B cell (primary cell): ENCODE measurements around the gene CMTM5. TPM values are rescaled to one million over a fixed set of nuclear protein-coding genes. Genes with fewer than 3 reads are reported as not detected.

Source experiments
- ATAC-seq: fragments of 200-7000 bp; cut with Tn5 transposase; one replicate; pipeline ENCODE4 v1.10.0; 2021; ENCODE audit warnings: low read depth, mild to moderate bottlenecking, moderate number of reproducible peaks, moderate library complexity
- CTCF ChIA-PET: fragments of 350-600 bp; sonication (Branson Sonifier 250); formaldehyde crosslinking; loops from one replicate; lab custom pipeline; 2021; ENCODE audit warnings: antibody characterized with exemption, inconsistent platforms; lab: Charles Lee
- POLR2A ChIA-PET: fragments of 350-600 bp; sonication (Branson Sonifier 250); formaldehyde crosslinking; loops from one replicate; lab custom pipeline; 2021; ENCODE audit warnings: antibody characterized with exemption; lab: Charles Lee
- DNase-seq: peaks from one replicate; pipeline ENCODE4 v3.0.0; 2013
- H2AFZ ChIP-seq: 2 replicates; pipeline ENCODE4 v1.6.1; 2012; ENCODE audit warnings: mild to moderate bottlenecking, low read depth, low read length; ENCODE audit not compliant: insufficient read depth, poor library complexity, severe bottlenecking
- H3K27ac ChIP-seq, 2 donors: 1 replicate in 1 of 2; 2 replicates in 1 of 2; pipeline ENCODE4 v1.5.1; 2012 to 2013; ENCODE audit warnings: low read length in 2 of 2, mild to moderate bottlenecking in 2 of 2, moderate library complexity in 1 of 2
- H3K27me3 ChIP-seq, 4 experiments: fragments of 200-600 bp in 1 of 4; sonication (generic) in 1 of 4; replicated peaks in 1 of 4; 1 replicate in 2 of 4; 2 replicates in 2 of 4; pipeline versions ENCODE4 v1.6.1 to v1.7.0; 2013 to 2016; ENCODE audit warnings: low read length in 3 of 4, mild to moderate bottlenecking in 2 of 4, mixed read lengths in 1 of 4, moderate library complexity in 1 of 4; ENCODE audit not compliant: insufficient read depth in 4 of 4, control insufficient read depth in 3 of 4; ENCODE audit errors: control extremely low read depth in 1 of 4
- H3K36me3 ChIP-seq, 2 experiments: replicated peaks in 1 of 2; 1 replicate in 1 of 2; 2 replicates in 1 of 2; pipeline versions ENCODE4 v1.6.1 to v1.7.1; 2013; ENCODE audit warnings: low read length in 1 of 2; ENCODE audit not compliant: insufficient read depth in 2 of 2, control insufficient read depth in 1 of 2; ENCODE audit errors: control extremely low read depth in 1 of 2, extremely low read depth in 1 of 2
- H3K4me1 ChIP-seq, 2 donors: fragments of 200-600 bp in 1 of 2; sonication (generic) in 1 of 2; 1 replicate in 1 of 2; 2 replicates in 1 of 2; pipeline versions ENCODE4 v1.5.1 to v1.6.1; 2013 to 2017; ENCODE audit warnings: low read length in 2 of 2; ENCODE audit not compliant: control insufficient read depth in 2 of 2, insufficient read depth in 2 of 2
- H3K4me2 ChIP-seq: replicated peaks from 2 replicates; pipeline ENCODE3; 2012; ENCODE audit warnings: mild to moderate bottlenecking, low read depth, low read length; ENCODE audit not compliant: poor library complexity, severe bottlenecking
- H3K4me3 ChIP-seq, 5 experiments: fragments of 200-600 bp in 1 of 5; sonication (generic) in 1 of 5; 1 replicate in 3 of 5; 2 replicates in 2 of 5; pipeline versions ENCODE4 v1.5.1 to v1.7.0; 2011 to 2016; ENCODE audit warnings: low read length in 4 of 5, mild to moderate bottlenecking in 4 of 5, low read depth in 2 of 5, control low read depth in 1 of 5, moderate library complexity in 1 of 5; ENCODE audit not compliant: insufficient read depth in 1 of 5; ENCODE audit errors: control extremely low read depth in 1 of 5, extremely low read depth in 1 of 5
- H3K79me2 ChIP-seq: fragments of 200-600 bp; sonication (generic); one replicate; pipeline ENCODE4 v1.6.0; 2016; ENCODE audit warnings: low read length; ENCODE audit not compliant: control insufficient read depth, insufficient read depth
- H3K9ac ChIP-seq: fragments of 200-600 bp; sonication (generic); 2 replicates; pipeline ENCODE4 v1.6.1; 2017; ENCODE audit warnings: mild to moderate bottlenecking, low read length, moderate library complexity
- H3K9me3 ChIP-seq, 3 donors: one replicate each; pipeline versions ENCODE4 v1.6.1 to v1.7.1; 2013; ENCODE audit warnings: low read length in 2 of 3; ENCODE audit not compliant: control insufficient read depth in 2 of 3, insufficient read depth in 1 of 3; ENCODE audit errors: control extremely low read depth in 1 of 3
- H4K20me1 ChIP-seq: 2 replicates; pipeline ENCODE4 v1.6.0; 2012; ENCODE audit warnings: mild to moderate bottlenecking, low read length; ENCODE audit not compliant: insufficient read depth, control insufficient read depth, poor library complexity, severe bottlenecking
- H3K27ac Mint-ChIP-seq: one replicate; pipeline ENCODE4 v1.8.0; 2021; ENCODE audit warnings: mixed read lengths
- H3K27me3 Mint-ChIP-seq: one replicate; pipeline ENCODE4 v1.8.0; 2021; ENCODE audit warnings: mixed read lengths
- H3K4me1 Mint-ChIP-seq: one replicate; pipeline ENCODE4 v1.8.0; 2021; ENCODE audit warnings: mixed read lengths
- H3K4me3 Mint-ChIP-seq: one replicate; pipeline ENCODE4 v1.8.0; 2021; ENCODE audit warnings: mixed read lengths
- H3K9me3 Mint-ChIP-seq: one replicate; pipeline ENCODE4 v1.8.0; 2022; ENCODE audit warnings: mixed read lengths; ENCODE audit not compliant: insufficient read depth
- CTCF ChIP-seq: fragments of 200-600 bp; IDR thresholded peaks from one replicate; pipeline ENCODE4 v1.8.0; 2022; ENCODE audit warnings: antibody characterized with exemption, mild to moderate bottlenecking
- EZH2 ChIP-seq: IDR thresholded peaks from 2 replicates; pipeline ENCODE4 v1.6.1; 2012; ENCODE audit warnings: borderline replicate concordance, low read depth, mild to moderate bottlenecking, moderate library complexity, low read length; ENCODE audit not compliant: insufficient read depth, poor library complexity, severe bottlenecking
- WGBS: methylation state at CpG from one replicate; pipeline ENCODE4 v1.1.5; 2013; ENCODE audit warnings: missing lambda C conversion rate; ENCODE audit not compliant: insufficient coverage; 5-methylcytosine and 5-hydroxymethylcytosine counted together
- intact Hi-C: fragments of 100-400 bp; cut with micrococcal nuclease; formaldehyde crosslinking; loops from one replicate; pipeline ENCODE4 v1.10.0; 2022
- polyA plus RNA-seq: library from polyadenylated mRNA; depleted of rRNA; stranded (reverse); fragments of >200 nt; gene quantifications from 2 replicates; pipeline ENCODE4 v1.2.3, GENCODE V29; 2012
- total RNA-seq, 2 donors: library from RNA; stranded (reverse); fragments of 120-200 nt in 1 of 2; gene quantifications; 1 replicate in 1 of 2; 2 replicates in 1 of 2; pipeline versions ENCODE4 v1.2.3 to v1.2.4, GENCODE V29; 2013 to 2022

CMTM5 gene
- total and polyA plus RNA-seq, 2 donors (not counting 1 experiment from before 2014, with no cell fraction given), result 0.18 TPM; not detected in 1

DNA sequence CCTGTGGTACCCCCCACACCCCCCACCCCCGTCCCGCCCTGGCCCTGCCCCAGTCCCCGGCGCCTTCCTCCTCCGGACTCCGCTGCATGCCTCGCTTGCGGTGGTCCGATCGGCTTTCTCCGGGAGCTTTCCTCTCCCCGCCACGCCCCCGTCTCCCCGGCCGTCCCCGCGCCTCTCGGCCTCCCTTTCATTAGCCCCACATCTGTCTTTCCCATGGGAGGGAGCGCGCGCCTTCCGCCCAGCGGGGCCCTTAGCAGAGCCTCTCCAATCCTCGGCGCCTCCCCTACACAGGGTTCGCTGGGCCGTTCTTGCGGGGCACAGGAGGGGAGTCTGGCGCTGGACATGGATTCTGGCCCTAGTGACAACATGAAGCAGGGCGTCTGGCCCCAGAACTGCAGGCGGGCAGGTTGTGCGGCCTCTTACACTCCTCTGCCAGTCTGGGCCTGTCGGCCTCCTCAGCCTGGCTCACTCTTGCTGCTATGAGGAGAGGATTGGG, 10.4 kb upstream of the CMTM5 start:
- H3K79me2 ChIP-seq, result no peaks in the 10 kb centered on the region
- H3K4me3 ChIP-seq, result no peak overlapping the region
- no peak overlapping the region for H3K9ac ChIP-seq
- peaks cover 0 to 3% (median 0%) of the 10 kb centered on the region in 3 donors for H3K9me3 ChIP-seq
- H3K27me3 Mint-ChIP-seq, result peaks cover 43% of the 10 kb centered on the region
- no peak overlapping the region for H3K27ac ChIP-seq
- H3K27me3 ChIP-seq, result peaks cover 0 to 33% (median 5%) of the 10 kb centered on the region in 4 experiments
- intact Hi-C loops, result no loop called here
- WGBS, result 72% methylated on average over 32 of the region's 34 CpGs
- no peak overlapping the region for H2AFZ ChIP-seq
- ChIA-PET CTCF (interaction anchor here (1.2 kb wide), 1 partner anchor 13 kb away, joined by 4 read pairs; no protein-coding TSS in a partner anchor), POLR2A (no interaction called here)
- no peak for TF ChIP-seq CTCF
- no peak for TF ChIP-seq EZH2
- H3K4me1 Mint-ChIP-seq, result no peaks in the 10 kb centered on the region
- H3K36me3 ChIP-seq, result no peaks in the 10 kb centered on the region
- no peaks in the 10 kb centered on the region for H3K4me1 ChIP-seq
- ATAC-seq, result no peak
- no peaks in the 10 kb centered on the region for H3K9me3 Mint-ChIP-seq
- no peak overlapping the region for H3K27ac Mint-ChIP-seq
- H3K4me3 Mint-ChIP-seq, result no peak overlapping the region
- no peaks in the 10 kb centered on the region for H4K20me1 ChIP-seq
- H3K4me2 ChIP-seq, result no peak overlapping the region
- DNase-seq, result no peak

DNA sequence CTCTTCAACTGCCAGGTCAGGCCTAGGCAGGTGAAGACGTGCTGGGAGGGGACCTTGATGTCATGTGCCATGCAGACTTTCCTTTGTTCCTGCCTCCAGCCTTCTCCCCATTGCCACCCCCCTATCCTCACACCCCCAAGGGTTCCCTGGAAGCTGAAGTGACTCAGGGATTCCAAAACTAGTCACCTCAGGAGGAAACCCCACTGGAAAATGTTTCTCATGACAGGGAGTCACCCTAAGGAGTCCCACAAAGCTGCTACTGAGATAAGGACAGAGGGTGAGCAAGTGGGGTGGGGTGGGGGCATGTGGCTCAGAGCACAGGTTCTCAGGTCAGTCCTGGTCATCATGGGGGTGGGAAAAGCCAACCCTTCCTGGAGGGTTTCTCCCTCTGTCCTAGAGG, 6.6 kb upstream of the CMTM5 start:
- Mint-ChIP-seq H3K27ac (no peak overlapping the region), H3K9me3 (no peaks in the 10 kb centered on the region), H3K27me3 (peaks cover 33% of the 10 kb centered on the region), H3K4me1 (no peaks in the 10 kb centered on the region), H3K4me3 (no peak overlapping the region)
- no peak overlapping the region for H3K9ac ChIP-seq
- no peak overlapping the region for H3K27ac ChIP-seq
- POLR2A ChIA-PET, result no interaction called here
- ATAC-seq (no peak), DNase-seq (no peak)
- H3K4me3 ChIP-seq, result no peak overlapping the region
- intact Hi-C loops, result no loop called here
- H4K20me1 ChIP-seq, result no peaks in the 10 kb centered on the region
- 89% methylated on average over 1 of the region's 1 CpG for WGBS
- H3K36me3 ChIP-seq, result no peaks in the 10 kb centered on the region
- H3K27me3 ChIP-seq, result peaks cover 0 to 21% (median 2%) of the 10 kb centered on the region in 4 experiments
- CTCF ChIA-PET, result interaction anchor here (1.9 kb wide), 1 partner anchor 10 kb away, joined by 9 read pairs; no protein-coding TSS in a partner anchor
- no peak for TF ChIP-seq EZH2
- H2AFZ ChIP-seq, result no peak overlapping the region
- H3K4me2 ChIP-seq, result no peak overlapping the region
- H3K9me3 ChIP-seq, result no peaks in the 10 kb centered on the region
- H3K4me1 ChIP-seq, result no peaks in the 10 kb centered on the region
- H3K79me2 ChIP-seq, result no peaks in the 10 kb centered on the region
